ACHN (cell line): ENCODE results near the gene AKNA.

Source experiments
- DNase-seq: peaks from one replicate; pipeline ENCODE4 v3.0.0-alpha.2; 2015
- in situ Hi-C: cut with HindIII; loops from 2 replicates; pipeline ENCODE4 v1.10.0; 2017; ENCODE audit warnings: low sequenced_read_pairs, low pct_ligation_motif_present, low pct_unique_long_range_greater_than_20kb

AKNA gene, protein sequence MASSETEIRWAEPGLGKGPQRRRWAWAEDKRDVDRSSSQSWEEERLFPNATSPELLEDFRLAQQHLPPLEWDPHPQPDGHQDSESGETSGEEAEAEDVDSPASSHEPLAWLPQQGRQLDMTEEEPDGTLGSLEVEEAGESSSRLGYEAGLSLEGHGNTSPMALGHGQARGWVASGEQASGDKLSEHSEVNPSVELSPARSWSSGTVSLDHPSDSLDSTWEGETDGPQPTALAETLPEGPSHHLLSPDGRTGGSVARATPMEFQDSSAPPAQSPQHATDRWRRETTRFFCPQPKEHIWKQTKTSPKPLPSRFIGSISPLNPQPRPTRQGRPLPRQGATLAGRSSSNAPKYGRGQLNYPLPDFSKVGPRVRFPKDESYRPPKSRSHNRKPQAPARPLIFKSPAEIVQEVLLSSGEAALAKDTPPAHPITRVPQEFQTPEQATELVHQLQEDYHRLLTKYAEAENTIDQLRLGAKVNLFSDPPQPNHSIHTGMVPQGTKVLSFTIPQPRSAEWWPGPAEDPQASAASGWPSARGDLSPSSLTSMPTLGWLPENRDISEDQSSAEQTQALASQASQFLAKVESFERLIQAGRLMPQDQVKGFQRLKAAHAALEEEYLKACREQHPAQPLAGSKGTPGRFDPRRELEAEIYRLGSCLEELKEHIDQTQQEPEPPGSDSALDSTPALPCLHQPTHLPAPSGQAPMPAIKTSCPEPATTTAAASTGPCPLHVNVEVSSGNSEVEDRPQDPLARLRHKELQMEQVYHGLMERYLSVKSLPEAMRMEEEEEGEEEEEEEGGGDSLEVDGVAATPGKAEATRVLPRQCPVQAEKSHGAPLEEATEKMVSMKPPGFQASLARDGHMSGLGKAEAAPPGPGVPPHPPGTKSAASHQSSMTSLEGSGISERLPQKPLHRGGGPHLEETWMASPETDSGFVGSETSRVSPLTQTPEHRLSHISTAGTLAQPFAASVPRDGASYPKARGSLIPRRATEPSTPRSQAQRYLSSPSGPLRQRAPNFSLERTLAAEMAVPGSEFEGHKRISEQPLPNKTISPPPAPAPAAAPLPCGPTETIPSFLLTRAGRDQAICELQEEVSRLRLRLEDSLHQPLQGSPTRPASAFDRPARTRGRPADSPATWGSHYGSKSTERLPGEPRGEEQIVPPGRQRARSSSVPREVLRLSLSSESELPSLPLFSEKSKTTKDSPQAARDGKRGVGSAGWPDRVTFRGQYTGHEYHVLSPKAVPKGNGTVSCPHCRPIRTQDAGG (N-terminal part only)

DNA sequence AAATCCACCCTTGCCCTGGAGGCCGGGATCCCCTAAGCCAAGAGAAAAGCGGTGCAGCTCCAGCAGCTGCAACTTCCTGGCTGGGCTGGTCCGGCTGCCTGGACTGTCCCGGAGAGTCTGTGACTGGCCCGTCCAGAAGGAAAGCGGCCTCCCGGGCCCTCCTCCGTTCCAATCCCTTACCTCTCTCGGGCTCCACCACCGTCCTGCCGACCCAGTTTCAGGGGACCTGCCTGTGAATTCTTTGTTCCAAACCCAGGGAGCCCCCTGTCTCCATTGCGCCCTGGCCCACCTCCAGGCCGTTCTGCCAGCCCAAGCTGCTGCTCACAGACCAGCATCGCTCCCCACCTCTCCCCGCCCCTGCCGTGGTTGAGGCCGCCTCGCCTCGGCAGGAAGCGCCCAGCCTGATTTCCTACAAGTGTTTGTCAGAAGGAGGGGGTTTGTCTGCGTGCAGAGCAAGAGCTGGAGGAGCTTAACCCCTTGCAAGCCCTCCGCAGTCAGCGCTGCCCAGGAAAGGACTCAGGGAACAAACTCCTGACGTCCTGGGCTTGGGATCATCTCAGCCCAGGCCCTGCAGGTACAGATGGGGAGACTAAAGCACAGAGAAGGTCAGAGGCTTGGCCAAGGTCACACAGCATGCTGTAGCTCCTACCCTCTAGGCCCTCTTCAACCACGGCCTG lies at the start of gene AKNA:
AKNA (minus strand) TSS at position 303 of the 677 bp plus-strand sequence. CDS start 6,649 bp downstream, outside the sequence.
- in situ Hi-C loops = no loop called here
- DNase-seq = no peak

DNA sequence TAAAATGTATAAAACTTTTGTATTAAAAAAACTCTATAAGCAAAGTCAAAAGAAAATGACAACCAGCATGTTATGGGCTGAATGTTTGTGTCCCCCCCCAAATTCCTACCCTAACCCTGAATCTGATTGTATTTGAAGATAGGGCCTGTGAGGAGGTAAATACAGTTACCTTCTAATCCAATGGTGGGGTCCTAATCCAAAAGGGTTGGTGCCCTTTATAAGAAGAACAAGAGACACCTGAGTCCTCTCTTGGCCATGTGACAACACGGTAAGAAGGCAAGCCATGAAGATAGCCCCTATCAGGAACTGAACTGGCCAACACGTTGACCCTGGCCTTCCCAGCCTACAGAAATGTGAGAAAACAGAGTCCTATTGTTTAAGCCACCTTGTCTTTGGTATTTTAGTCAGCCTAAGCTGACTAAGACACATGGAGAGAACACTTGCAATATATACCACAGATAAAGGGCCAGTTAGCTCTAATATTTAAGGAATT lies 49.7 kb upstream of the AKNA start:
- in situ Hi-C loops = no loop called here
- DNase-seq = no peak

DNA sequence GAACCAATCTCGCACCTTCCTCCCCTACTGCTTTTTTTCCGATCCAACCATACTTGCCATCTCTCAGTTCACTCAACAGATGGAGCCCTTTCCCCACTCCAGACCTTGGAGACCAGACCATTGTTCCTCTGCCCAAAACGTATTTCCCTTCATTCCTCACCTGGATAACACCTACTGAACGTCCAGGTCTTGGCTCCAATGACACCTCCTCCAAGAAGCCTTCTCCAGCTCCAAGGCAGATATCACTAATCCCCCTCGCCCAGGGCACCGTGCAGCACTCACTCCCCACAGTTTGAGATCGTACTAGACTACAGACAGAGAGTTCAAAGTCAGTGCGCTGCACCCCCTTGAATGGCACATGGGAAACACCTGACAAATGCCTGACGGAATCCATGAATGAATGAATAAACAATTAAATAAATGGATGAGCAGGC lies 47.1 kb upstream of the AKNA start:
- in situ Hi-C loops = no loop called here
- DNase-seq = peak; percentile 39

DNA sequence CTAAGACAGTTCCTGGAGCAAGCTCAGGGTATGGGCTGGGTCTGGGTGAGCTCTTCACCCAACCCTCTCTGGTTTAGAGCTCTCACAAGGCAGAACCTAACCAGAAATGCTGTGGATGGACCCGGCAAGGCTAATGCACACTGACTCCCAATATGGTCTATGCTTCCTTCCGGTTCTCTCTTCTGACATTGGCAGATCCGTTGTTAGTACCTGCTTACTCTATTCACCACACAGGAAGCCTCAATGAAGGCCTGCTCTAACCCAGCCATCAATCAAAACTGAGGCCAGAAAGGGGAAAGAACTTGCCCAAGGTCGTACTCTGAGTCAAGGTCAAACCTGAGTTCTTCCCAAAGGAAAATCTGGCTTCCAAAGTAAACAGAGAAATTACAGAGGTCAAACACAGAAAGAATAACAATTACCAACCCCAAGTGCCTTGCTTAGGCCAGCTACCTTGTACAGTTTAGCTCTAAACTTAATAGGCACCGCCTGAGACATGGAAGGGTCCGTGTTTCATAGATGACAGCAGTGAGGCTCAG lies 46.0 kb upstream of the AKNA start:
- in situ Hi-C loops = no loop called here
- DNase-seq = no peak

DNA sequence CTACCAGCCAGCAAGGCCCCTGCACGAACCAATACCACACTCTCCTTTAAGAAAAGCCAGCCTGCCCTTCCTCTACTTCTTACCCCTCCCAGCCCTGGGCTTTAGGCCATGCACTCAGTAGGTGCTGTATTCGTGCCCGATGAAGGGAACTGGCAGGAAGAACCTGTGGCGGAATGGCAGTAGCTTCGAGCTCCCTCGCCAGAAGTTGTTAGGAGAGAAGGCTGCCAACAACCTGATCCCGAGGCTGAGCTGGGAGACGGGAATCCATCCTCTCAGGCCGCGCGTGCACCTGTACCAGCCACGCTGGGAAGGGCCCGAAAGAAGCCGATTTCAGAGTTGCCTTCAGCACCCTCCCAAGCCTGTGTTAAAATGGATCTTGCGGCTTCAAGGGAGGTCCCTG lies 45.3 kb upstream of the AKNA start:
- no peak for DNase-seq
- in situ Hi-C loops = no loop called here

DNA sequence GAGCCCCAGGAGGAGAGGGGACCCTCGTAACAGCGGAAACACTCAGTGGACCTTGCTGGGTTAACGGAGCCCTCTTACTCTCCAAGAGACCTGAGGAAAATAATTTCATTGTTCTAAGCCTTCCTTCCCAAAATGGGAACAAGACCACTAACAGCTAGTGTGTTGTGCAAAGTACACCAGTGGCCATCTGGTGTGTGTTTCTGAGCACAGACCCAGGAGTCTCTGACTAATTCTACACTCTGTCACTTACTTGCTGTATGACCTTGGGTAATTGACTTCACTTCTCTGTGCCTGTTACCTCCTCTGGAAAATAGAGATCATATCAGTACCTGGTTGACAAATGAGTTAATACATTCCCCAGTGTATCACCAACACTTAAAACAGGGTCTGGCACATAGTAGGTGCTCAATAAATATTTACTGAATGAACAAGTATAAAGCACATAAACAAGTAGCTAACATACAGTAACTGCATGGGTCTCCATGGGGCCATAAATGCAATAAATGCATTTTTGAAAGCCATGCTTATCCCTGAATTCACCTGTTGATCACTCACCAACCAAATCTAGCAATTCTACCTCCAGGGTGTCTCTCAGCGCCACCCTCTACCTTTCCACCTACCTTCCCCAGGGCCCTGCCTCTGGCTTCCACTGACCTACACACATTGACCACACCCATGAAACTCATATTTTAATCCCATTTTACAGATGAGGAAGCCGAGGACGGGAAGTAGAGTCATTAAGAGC lies 44.7 kb upstream of the AKNA start:
- in situ Hi-C loops = no loop called here
- no peak for DNase-seq

DNA sequence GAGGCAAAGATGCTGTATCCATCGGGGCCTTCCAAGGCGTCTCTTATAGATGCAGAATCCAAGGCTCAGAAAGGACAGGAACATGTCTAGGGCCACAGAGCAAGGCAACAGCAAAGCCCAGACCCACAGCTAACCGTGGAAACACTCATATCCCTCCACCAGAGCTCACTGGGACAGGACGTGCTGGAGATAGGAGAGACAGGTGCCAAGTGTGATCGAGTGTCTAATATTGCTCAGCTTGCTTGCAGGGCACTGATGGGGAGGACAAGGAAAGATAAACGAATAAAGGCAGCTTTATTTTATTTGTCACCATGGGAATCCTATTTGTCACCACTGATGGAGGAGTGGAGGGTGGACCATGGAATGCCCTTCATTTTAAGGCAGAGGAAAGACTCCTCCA lies 44.0 kb upstream of the AKNA start:
- DNase-seq = no peak
- in situ Hi-C loops = no loop called here

DNA sequence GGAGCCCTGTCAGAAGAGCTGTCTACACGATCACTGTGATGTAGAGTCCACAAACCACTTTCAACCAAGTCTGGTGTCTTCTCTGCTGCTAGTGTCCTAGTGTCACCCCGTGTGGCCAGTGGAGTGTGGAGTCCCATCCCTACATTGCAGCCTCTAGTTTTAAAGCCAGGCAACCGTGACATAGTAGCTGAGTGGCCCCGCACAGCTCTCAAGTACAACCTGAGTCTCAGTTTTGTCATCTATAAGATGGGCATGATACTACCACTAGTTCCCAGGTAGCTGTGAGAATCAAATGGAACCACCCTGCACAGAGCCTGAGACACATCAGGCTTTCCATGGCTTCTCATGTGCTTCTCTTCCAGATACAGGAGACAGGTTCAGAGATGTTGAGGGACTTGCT lies 43.2 kb upstream of the AKNA start:
- in situ Hi-C loops = no loop called here
- DNase-seq = no peak

DNA sequence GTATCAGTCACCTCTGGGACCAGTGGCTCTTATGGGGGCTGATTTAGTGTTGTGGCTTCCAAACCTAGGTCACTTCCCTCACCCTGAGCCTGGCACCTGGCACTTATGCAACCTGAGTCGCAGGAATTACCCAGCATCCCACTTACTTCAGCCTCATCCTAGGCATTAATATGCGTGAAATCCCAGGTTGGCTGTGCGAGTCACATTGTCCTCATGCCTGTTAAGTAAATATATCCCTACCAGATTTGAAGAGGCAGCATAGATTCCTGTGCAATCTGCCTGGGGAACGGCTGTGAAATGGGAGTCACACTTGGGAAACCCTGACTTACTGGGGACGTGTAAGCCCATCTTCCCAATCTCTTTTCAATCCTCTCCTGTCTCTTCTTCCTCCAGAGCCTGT lies 42.7 kb upstream of the AKNA start:
- in situ Hi-C loops = no loop called here
- no peak for DNase-seq

DNA sequence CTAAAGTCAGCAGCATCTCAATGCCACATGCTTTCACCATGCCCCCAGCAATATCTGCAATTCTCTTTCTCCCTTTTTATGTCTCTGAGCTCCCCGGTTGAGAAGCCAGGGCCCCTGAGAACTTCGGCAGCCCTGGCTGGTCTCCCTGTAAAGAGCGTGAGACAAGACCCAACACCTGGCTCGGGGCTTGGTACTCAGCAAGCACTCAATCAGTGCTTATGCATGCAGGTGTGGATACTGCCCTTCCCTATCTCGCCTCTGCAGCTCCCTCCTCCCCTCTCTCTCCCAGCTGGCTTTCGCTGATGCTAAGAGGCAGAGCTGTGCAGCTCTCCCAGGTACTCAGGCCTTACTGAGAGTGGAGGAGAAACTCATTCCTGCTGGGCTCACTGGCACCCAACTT lies 41.7 kb upstream of the AKNA start:
- in situ Hi-C loops = no loop called here
- DNase-seq = no peak

DNA sequence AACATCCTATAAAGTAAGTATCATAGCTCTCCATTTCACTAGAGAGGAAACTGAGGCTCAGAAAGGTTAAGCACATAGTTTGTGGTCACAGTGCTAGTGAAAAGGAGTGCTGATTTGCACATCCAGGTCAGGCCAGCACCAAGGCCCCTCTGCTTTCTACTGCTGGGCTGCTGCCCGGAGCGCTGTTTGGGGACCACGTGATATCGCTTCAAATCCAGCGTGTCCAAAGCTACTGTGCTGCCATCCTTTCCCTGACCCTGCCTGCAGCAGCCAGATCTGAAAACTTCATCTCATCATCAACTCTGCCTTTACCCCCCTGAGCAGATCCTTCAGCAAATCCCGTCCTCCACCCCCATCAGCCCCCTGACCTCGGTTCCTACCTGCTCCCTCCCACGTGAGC lies 40.7 kb upstream of the AKNA start:
- DNase-seq = no peak
- in situ Hi-C loops = no loop called here

DNA sequence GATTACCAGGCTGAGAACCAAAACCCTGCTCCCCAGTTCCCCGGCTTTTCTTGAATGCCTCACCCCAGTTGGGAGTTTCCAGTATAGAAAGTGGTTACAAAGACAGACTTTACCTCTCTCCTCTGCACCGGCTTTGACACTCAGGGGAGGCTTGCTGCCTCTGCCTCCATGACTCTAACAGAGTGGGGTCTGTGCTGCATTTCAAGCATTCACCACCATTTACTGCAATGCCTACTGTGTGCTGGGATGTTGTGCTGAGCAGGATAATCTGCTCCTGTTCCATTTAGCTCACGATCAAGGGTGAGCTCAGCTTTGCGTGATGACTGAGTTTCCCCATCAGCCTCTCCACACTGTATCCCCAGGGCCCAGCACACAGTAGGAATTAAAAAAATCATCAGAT lies 39.9 kb upstream of the AKNA start:
- DNase-seq = no peak
- in situ Hi-C loops = no loop called here

DNA sequence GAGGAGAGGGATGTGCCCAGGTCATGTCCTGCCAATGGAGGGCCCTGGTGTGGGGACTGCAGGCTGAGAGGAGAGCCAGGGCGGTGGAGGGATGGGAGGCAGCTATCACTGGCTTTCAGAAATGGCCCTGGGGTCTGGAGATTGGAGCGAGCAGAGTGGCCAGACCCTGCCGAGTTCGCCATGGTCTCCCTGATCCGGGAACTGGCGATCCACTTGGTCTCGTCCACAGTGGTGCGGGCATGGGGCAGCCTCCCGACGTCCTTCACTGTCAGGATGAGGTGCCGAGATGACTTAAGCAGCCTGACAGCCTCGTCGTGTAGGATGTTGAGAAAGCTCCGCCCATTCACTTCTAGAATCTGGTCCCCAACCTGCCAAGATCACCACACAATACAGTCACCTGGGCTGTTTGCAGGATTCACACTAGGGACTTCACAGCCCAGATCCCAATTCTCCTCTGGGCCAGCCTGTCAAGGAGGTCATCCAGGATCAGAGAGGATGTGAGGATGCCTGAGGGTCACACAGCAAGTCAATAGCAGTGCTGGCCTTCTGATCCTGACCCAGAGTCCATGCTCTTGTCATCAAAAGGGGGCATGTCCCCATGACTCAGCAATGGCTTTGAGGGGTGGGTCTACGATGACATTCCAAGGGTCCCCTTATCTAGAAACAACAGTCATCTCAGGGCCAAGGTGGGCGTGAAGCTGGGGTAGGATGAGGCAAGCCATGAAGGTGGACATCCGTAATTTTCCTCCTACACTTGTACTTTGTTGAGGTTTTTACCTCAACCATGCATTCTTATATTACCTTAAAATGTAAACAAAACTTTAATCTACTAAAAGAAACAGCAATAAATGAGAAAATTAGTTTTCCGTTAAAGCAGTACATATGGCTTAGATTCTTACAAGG lies 38.5 kb upstream of the AKNA start:
- in situ Hi-C loops = no loop called here
- no peak for DNase-seq

DNA sequence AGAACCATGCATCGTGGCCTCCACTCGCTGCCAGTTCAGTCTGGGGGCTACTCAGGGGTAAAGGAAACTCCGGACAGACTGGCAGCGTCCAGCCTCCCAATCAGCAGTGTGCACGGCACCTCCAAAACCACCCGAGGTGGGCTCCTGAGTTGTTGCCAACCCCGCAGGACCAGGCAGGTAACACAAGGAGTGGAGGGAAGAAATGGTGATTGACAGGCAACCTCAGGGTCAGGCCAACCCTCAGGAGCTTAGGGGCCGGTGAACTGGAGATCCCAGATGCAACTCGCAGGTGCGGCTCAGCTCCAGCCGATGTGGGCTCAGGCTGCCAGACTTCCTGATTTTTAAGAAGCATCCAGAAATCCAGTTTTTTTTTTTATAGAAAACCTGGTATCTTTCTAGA lies 37.3 kb upstream of the AKNA start:
- no peak for DNase-seq
- in situ Hi-C loops = no loop called here

DNA sequence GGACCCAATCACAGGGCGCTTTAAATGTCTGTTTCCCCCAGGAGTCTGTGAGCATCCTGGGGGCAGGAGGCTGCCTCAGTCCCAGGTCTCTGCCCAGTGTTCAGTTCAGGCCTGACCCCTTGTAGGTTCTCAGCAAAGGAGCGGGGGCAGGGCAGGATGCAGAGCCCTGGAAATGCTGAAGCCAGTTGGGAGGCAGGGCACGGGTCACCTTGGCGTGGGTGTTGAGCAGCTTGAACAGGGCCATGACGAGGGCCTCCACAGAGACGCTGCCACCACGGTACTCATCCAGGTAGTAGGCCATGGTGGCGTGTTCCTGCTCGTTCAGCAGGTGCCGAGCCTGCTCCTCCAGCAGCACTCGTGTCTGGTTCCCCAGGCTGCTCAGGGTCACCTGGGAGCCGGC lies 36.3 kb upstream of the AKNA start:
- in situ Hi-C loops = no loop called here
- no peak for DNase-seq

DNA sequence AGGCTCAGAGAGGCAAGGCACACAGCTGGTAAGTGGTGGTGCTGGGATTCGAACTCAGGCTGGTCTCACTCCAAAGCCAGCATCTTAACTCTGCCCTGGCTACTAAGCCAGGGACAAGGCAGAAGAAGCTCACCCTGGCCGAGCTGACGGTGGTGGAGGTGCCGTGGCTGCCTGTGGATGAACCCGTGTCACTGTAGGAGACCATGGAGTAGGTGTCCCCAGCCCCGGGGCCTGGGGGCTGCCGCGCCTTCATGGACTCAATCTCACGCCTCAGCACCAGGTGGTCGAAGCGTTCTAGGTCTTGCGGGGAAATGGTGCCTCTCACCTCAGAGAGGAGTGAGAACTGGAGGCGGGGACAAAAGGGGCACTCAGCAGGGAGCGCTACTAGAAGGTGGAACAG lies 35.4 kb upstream of the AKNA start:
- in situ Hi-C loops = no loop called here
- DNase-seq = no peak

DNA sequence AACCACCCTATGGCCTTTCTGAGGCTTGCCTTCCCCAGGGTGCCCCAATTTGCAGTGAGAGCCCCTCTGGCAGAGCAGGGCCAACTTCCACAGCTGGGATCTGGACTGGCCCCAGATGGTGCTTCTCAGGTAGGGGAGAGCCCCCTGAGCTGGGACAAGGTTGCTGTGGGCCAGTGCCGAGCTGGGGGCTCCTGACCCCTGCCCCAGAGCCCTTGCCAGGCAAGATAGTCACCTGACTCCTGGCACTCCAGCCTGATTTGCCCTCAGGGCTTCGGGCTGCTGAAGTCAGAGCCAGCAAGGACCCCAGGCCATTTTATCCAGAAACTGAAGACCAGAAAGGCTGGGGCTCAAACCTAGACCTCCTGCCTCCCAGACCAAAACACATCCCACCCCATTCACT lies 33.4 kb upstream of the AKNA start:
- in situ Hi-C loops = no loop called here

More for the DNA sequence above, 33.4 kb upstream of the AKNA start:
- DNase-seq = no peak
